Measurements from ENCODE around the gene CD2BP2. TPM values are rescaled to one million over a fixed set of nuclear protein-coding genes. Genes with fewer than 3 reads are reported as not detected.

Gene CD2BP2
- 37.5 and 38.1 TPM in 2 replicates for total RNA-seq

DNA sequence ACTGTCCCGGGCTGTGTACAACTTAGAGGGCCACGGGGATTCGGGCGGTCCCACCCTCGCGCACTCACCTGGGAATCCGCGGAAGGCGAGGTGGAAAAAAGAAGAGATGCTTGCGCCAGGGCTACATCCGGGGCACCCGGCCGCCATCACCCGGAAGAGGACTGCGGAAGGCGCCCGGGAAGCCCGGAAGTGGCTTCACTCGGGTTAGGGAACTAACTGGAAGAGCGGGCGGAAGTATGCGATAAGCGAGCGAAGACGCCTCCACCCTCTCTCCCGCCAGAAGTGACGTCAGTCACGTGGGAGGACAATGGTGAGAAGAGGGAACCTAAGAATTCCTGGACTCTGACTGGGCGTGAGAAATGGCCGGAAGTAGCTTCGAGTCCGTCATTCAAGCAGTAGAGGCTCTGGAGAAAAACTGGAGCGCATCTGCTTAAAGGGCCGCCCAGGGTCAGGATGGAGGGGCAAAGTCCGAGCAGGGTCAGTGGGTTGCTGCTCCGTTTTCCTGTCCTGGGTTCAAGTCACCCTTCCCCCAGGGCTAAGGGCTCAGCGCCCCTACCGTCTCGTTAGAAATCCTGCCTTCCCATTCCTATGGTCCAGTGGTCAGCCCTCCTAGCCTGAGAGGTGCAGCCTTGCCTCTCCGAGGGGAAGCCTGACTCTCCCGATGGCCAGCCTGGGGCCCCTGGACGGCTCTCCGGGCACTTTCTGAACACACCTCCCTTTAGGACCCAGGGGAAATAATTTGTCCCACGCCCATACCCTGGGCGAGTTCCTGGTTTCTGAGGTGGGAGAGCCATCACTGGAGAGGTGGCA is at the start of gene CD2BP2:
CD2BP2 (minus strand) TSS at position 165 of the 810 bp plus-strand sequence. CDS start 627 bp downstream, outside the sequence.

DNA sequence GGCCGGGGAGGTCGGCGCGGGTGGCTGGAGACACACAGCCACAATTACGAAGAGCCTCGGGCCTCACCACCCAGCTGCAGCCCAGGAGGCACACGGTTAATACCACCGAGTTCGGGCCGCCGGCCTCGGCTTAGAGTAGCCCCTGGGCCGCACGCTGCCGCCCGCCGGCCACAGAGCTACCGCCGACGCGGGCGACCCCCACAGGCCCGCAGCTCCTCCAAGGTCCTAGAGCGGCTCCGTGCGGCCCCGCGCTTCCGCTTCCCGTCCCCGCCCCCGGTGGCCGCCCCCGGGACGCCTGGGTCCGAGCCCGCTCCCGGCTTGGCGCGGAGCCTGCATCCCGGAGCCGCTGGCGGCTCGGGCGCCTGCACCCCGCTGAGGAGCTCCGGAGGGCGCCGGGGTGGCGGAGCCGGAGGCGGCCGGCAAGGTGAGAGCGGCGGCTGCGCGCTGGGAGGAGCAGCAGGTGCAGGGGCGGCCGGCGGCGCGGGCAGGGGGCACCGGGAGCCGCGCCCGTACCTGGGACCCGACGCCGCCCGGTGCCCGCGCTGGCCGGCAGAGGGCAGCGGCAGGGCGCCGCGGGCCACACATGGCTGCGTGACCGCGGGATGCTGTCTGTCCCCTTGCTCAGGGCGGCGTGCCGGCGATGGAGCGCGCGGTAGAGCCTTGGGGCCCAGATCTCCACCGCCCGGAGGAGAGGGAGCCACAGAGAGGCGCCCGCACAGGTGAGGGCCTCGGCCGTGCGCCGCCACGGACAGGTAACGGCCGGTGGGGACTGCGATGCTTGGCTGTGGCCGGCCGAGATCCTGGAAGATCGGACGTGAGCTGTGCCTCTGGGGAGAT is 40.3 kb upstream of the CD2BP2 start, which contains the start of gene ZNF48:
ZNF48 (plus strand) TSS at position 266 of the 837 bp plus-strand sequence; CDS start at position 641, 375 bp downstream.

DNA sequence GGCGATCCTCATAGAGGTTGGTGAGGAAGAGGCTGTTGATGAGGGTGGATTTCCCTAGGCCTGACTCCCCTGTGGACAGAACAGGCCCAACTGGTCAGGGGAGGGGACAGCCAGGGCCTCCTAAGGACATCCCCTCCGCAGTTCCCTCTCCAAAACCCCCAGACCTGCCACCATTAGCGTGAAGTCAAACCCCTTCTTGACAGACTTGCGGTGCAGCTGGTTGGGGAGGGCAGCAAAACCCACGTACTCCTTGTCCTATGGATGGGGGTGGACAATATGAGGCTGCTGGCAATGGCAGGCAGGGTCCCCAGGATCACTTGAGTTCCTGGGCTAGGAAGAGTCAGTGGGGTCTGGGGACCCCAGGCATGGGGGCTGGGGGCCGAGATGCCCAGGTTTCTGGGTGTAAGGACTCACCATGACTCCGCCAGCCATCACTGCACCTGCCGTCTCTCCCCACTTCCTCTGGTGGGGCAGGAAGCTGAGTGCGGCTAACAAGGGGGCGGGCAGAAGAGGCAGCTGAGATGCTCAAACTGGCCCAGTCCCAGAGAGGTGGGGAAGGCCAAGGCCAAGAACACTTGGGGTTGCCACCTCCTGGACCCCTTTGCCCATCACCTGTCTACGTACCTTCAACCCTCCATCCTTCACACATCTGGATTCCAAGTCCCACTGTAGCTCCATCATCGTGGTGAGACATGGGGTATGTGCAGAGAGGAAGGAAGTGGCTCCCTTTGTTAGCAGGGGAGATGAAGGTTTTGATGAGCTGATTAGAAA is 27.2 kb upstream of the CD2BP2 start, which contains the start of gene SEPTIN1:
SEPTIN1 (minus strand) TSS at position 451 of the 771 bp plus-strand sequence; CDS start at position 432, 19 bp downstream.

GRCh38 chr16:30374538-30374937 is 19.4 kb upstream of the CD2BP2 start, which contains the start of gene MYL11:
Gene MYL11, plus strand, starts transcription at chr16:30374802. Its CDS starts 56 bp downstream, at chr16:30374858.

GRCh38 chr16:30370456-30371247 is 15.5 kb upstream of the CD2BP2 start, which contains the start of gene TBC1D10B:
Gene TBC1D10B, minus strand, starts transcription at chr16:30370494. Its CDS starts 311 bp downstream, at chr16:30370183.

Other genes with a start within 250 kb of the CD2BP2 start
- gene GDPD3, start 241.8 kb downstream of the CD2BP2 start, total RNA-seq, result 1.1 and 2.7 TPM in 2 replicates
- gene MAPK3, start 232.1 kb downstream of the CD2BP2 start, total RNA-seq, result 36.5 and 36.7 TPM in 2 replicates
- gene CORO1A, start 171.7 kb downstream of the CD2BP2 start, total RNA-seq, result 5.1 and 5.7 TPM in 2 replicates
- 42.0 and 117 TPM in 2 replicates for gene BOLA2B, start 161.6 kb downstream of the CD2BP2 start, total RNA-seq
- gene SLX1A, start 161.4 kb downstream of the CD2BP2 start, total RNA-seq, result 21.9 and 46.3 TPM in 2 replicates
- gene SULT1A3, start 156.1 kb downstream of the CD2BP2 start, total RNA-seq, result 4.1 and 4.7 TPM in 2 replicates
- gene NPIPB13, start 106.8 kb downstream of the CD2BP2 start, total RNA-seq, result 0.33 and 0.39 TPM in 2 replicates
- gene TBC1D10B, start 15.2 kb upstream of the CD2BP2 start, total RNA-seq, result 31.7 and 39.7 TPM in 2 replicates
- gene MYL11, start 19.5 kb upstream of the CD2BP2 start, total RNA-seq, result not detected in 2 replicates
- 0.39 TPM in 1 of 2 replicates, not detected in the other for gene SEPTIN1, start 27.3 kb upstream of the CD2BP2 start, total RNA-seq
- gene ZNF48, start 40.1 kb upstream of the CD2BP2 start, total RNA-seq, result 6.7 and 8.4 TPM in 2 replicates
- gene ZNF771, start 52.3 kb upstream of the CD2BP2 start, total RNA-seq, result 7.1 and 11.8 TPM in 2 replicates
- gene DCTPP1, start 74.7 kb upstream of the CD2BP2 start, total RNA-seq, result 13.0 and 15.4 TPM in 2 replicates
- 7.4 and 8.6 TPM in 2 replicates for gene SEPHS2, start 90.6 kb upstream of the CD2BP2 start, total RNA-seq
- gene ITGAL, start 117.4 kb upstream of the CD2BP2 start, total RNA-seq, result not detected in 2 replicates
- 28.7 and 36.7 TPM in 2 replicates for gene ZNF768, start 171.3 kb upstream of the CD2BP2 start, total RNA-seq
- gene ZNF747, start 179.6 kb upstream of the CD2BP2 start, total RNA-seq, result 21.5 and 25.1 TPM in 2 replicates
- 6.6 and 7.5 TPM in 2 replicates for gene ZNF764, start 203.1 kb upstream of the CD2BP2 start, total RNA-seq
- 5.1 and 14.5 TPM in 2 replicates for gene ZNF688, start 216.4 kb upstream of the CD2BP2 start, total RNA-seq
- 9.2 and 14.1 TPM in 2 replicates for gene ZNF785, start 230.4 kb upstream of the CD2BP2 start, total RNA-seq

All from placental epithelial cell (primary cell).